T-helper 1 cell treated with Interleukin-12 subunit alpha and Interleukin-12 subunit beta and Interleukin-4 antibody, amounts not matched to agents 30 ng/mL and 1 ng/mL, for 36 hours (primary cell): Measurements from ENCODE around the gene C2orf15. TPM values are rescaled to one million over a fixed set of nuclear protein-coding genes. Genes with fewer than 3 reads are reported as not detected.
"Not testable (repeated sequence)": the region's sequence is repeated elsewhere in the genome, so short reads cannot be mapped to it uniquely, and the experiment has no call there.

Source experiments
- intact Hi-C: fragments of 100-400 bp; cut with micrococcal nuclease; formaldehyde crosslinking; loops from one replicate; pipeline ENCODE4 v1.15.1; 2024
- total RNA-seq: library from RNA; stranded (reverse); gene quantifications from 2 replicates; pipeline ENCODE4 v1.2.3, GENCODE V29; 2022

Gene C2orf15, protein sequence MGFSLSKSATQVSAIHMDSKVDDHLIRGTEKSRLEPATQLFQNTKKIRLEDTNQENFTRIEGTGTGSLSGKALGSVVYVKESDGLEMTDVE
- 0.20 and 0.25 TPM in 2 replicates for total RNA-seq

- intact Hi-C loops: loop anchor here (1.0 to 5.0 kb wide), 10 partner anchors 13 to 1479 kb away; partner anchors contain the start of genes ACTR1B, COA5, LIPT1 and MITD1
These were observed at the start of gene C2orf15 for GRCh38 chr2:99141110-99142108. Gene C2orf15, plus strand, starts transcription at chr2:99141707. Its CDS starts 8,852 bp downstream, at chr2:99150559.

DNA sequence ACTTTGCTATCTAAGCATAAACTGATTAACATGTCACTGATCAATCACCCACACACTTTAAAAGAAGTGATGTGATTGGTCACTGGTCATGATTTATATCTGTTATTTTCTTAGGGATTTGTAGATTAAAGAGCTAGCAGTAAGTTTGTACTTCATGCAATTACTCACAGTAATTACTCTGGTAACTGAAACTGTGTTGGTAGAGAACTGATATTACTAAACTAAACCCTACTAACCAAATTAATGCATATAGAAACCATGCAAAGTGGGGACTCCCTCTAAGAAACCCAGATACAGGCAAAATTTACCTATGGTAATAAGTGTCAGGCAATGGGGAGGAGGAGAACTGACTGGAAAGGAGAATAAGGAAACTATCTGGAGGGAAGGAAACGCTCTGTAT is 44.8 kb upstream of the C2orf15 start:
- intact Hi-C loops: no loop called here

- intact Hi-C loops: no loop called here
These were observed 39.8 kb upstream of the C2orf15 start for GRCh38 chr2:99101697-99102096.

DNA sequence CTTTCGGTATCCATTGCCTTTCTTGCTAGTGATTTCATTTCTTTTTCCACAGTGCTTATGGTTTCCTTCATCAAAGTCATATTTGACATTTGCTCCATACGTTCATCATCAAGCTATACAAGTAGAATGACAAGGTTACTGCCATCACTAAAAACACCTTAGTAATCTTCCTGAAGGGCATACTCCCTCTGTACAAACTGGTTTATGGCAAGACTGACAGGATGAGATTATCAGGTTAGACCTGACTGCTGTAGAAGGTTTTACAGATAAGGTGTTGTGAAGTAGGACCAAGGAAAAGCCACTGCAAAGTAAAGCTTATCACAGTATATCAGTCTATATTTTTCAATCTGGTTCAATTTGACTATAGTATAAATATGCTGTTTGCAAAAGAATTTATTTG is 37.5 kb upstream of the C2orf15 start:
- intact Hi-C loops: no loop called here

DNA sequence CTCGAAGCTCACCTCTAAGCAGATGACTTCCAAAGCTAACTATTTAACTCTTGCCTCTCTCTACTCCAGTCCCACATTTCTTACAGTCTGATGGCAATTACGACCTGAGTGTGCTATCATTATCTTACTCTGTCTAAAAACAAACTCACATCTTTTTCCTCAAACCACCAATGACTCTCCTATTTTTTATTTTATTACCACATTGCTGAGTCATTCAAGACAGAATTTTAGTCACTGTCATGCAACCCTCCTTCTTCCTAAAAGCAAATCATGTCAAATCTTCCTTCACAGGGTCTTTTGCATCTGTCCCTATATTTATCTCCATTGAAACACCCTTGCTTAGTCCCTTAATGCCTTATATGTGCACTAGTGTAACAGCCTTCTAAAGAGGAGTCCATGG is 34.6 kb upstream of the C2orf15 start:
- intact Hi-C loops: no loop called here

- intact Hi-C loops: no loop called here
These were observed 30.3 kb upstream of the C2orf15 start for GRCh38 chr2:99111236-99111635.

DNA sequence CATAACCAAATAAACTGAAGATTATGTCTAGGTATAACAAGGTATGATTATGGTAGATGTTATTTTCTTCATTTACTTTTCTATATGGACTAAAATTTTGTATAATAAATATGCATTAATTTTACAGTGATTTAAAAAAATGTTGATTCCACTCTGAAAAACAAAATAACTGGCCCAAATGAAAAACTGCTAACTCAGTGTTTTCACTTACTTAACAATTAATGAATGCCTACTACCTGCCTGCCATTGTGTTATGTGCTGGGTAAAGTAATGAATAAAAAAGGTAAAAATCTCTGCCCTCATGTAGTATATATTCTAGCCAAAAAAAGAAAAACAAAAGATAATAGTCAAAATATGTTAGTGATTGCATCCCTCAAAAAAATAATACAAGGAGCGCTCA is 29.6 kb upstream of the C2orf15 start:
- intact Hi-C loops: no loop called here

DNA sequence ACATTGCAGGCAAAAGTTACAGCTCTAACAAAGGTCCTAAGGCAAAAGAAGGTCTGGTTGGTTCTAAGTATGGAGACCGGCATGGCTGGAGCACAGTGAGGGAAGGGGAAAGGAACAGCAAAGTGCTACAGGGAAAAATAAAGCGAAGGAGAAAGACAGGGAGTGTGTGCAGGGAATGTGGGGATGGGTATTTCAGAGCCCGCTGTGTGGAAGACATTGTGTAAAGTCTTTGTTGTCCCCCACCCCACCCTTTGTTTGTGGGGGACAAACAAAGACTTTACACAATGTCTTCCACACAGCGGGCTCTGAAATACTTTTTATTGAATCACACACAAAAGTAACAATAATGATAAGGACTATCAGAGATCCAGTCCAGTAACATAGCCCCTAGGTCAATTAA is 28.9 kb upstream of the C2orf15 start:
- intact Hi-C loops: no loop called here

- intact Hi-C loops: no loop called here
These were observed 13.5 kb upstream of the C2orf15 start for GRCh38 chr2:99127981-99128380.

GRCh38 chr2:99135044-99135556 is 6.4 kb upstream of the C2orf15 start:
- intact Hi-C loops: not testable (repeated sequence)

GRCh38 chr2:99139003-99139402 is 2.5 kb upstream of the C2orf15 start:
- intact Hi-C loops: no loop called here

GRCh38 chr2:99140056-99140859 is 1.2 kb upstream of the C2orf15 start:
- intact Hi-C loops: loop anchor here (2.0 to 5.0 kb wide), 4 partner anchors 55 to 1478 kb away; partner anchors contain the start of gene ACTR1B

DNA sequence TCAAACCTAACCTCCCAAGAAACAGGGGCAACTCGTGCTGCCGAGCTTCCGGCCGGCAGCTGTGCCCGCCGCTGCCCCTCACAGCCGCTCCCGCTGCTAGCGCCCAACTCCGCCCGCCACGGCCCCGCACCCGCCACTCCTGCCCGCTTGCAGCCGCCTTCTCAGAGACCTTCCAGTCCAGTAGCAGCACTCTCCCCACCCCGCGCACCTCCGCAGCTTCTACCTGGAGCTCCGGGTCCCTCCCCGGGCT is 722 bp upstream of the C2orf15 start:
- intact Hi-C loops: loop anchor here (1.0 to 5.0 kb wide), 10 partner anchors 14 to 1478 kb away; partner anchors contain the start of genes ACTR1B, COA5, LIPT1 and MITD1

DNA sequence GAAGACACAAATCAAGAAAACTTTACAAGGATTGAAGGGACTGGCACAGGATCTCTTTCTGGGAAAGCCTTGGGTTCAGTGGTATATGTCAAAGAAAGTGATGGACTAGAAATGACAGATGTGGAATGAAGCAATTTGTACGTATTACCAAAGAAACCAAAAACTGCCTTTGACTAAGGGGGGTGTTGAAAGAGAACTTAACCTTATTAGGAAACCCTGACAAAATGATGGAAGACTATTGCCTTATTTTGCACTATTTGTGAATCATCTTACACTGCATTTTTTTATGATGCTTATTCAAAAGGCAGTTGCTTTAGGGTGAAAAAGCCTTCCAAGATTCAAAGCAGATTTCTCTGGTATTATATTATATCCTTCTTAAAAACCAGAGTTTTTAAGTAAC is 9.2 kb downstream of the C2orf15 start:
- intact Hi-C loops: loop anchor here (5.0 to 10.0 kb wide), 5 partner anchors 686 to 1854 kb away; partner anchors contain the start of genes PDCL3, RPL31, VWA3B and ZAP70

DNA sequence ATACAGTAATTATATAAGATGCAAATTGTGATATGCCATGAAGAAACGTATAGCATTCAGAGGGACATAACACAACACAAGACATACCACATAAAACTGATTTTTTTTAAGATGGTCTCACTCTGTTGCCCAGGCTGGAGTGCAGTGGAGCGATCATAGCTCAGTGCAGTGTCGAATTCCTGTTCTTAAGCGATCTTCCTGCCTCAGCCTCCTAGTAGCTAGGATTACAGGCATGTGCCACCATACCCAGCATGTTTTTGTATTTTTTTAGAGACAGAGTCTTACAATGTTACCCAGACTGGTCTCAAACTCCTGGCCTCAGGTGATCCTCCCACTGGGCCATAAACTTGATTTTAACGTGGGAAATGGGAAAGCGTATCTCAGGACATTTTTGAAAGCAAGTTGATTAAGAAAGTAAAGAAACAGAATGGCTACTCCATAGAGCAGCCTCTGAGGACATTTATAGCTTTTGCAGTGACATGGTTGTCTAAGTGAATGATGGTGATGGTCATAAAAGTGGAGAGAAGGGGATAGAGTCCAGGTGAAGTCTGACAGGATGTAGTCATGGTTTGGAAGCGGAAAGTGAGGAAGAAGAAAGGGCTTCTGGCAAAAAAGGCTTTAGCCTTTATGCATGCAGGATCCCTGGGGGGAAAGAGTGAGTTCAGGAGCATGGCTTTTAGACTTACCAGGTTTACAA is 10.8 kb downstream of the C2orf15 start:
- intact Hi-C loops: loop anchor here (5.0 to 10.0 kb wide), 5 partner anchors 688 to 1852 kb away; partner anchors contain the start of genes PDCL3, RPL31, VWA3B and ZAP70

- intact Hi-C loops: loop anchor here (1.0 to 10.0 kb wide), 9 partner anchors 13 to 1851 kb away; partner anchors contain the start of genes C2orf15, COA5, PDCL3 and REV1
These were observed 12.6 kb downstream of the C2orf15 start for GRCh38 chr2:99153921-99154604.

- intact Hi-C loops: loop anchor here (1.0 to 10.0 kb wide), 11 partner anchors 14 to 1850 kb away; partner anchors contain the start of genes C2orf15, COA5, MITD1 and MRPL30
These were observed 13.4 kb downstream of the C2orf15 start, which contains the start of the genes LIPT1 and TSGA10 for GRCh38 chr2:99154643-99155536. Gene LIPT1, plus strand, starts transcription at chr2:99154967. Its CDS starts 6,991 bp downstream, at chr2:99161958. Gene TSGA10, minus strand, starts transcription at chr2:99154942. Its CDS starts 45,503 bp downstream, at chr2:99109439.

GRCh38 chr2:99156891-99157290 is 15.4 kb downstream of the C2orf15 start:
- intact Hi-C loops: loop anchor here (10.0 kb wide), 4 partner anchors 692 to 1848 kb away; partner anchors contain the start of genes PDCL3, RPL31 and VWA3B
